Loucy (cell line): ENCODE data around the gene ADAMTS12.

Source experiments
- H2AFZ ChIP-seq: fragments of 200-600 bp; sonication (generic); 2 replicates; pipeline ENCODE4 v1.6.0; 2016; ENCODE audit warnings: antibody characterized with exemption, mild to moderate bottlenecking, low read length, moderate library complexity
- H3F3A ChIP-seq: fragments of 200-600 bp; 2 replicates; pipeline ENCODE4 v1.6.0; 2016; ENCODE audit warnings: antibody characterized with exemption, low read depth, mild to moderate bottlenecking
- H3K27me3 ChIP-seq: fragments of 200-600 bp; sonication (generic); 2 replicates; pipeline ENCODE4 v1.6.1; 2014; ENCODE audit warnings: low read length, mild to moderate bottlenecking; ENCODE audit not compliant: insufficient read depth, poor library complexity, severe bottlenecking
- H3K36me3 ChIP-seq: fragments of 200-600 bp; sonication (generic); 2 replicates; pipeline ENCODE4 v1.6.1; 2016; ENCODE audit warnings: low read length; ENCODE audit not compliant: insufficient read depth
- H3K4me1 ChIP-seq: fragments of 200-600 bp; sonication (generic); 2 replicates; pipeline ENCODE4 v1.5.1; 2014; ENCODE audit warnings: low read length, mild to moderate bottlenecking; ENCODE audit not compliant: insufficient read depth, poor library complexity, severe bottlenecking
- H3K4me2 ChIP-seq: fragments of 200-600 bp; sonication (generic); 2 replicates; pipeline ENCODE4 v1.6.0; 2014; ENCODE audit warnings: antibody characterized with exemption, low read length, low read depth, mild to moderate bottlenecking; ENCODE audit not compliant: poor library complexity, severe bottlenecking
- H3K4me3 ChIP-seq: fragments of 200-600 bp; sonication (generic); 2 replicates; pipeline ENCODE4 v1.5.1; 2014; ENCODE audit warnings: low read length, mild to moderate bottlenecking, mixed read lengths; ENCODE audit not compliant: poor library complexity, severe bottlenecking
- H3K79me2 ChIP-seq: fragments of 200-600 bp; sonication (generic); 2 replicates; pipeline ENCODE4 v1.6.1; 2014; ENCODE audit warnings: low read length; ENCODE audit not compliant: insufficient read depth
- H3K9ac ChIP-seq: fragments of 200-600 bp; sonication (generic); 2 replicates; pipeline ENCODE4 v1.6.0; 2014; ENCODE audit warnings: mild to moderate bottlenecking, low read depth, low read length, moderate library complexity; ENCODE audit not compliant: poor library complexity, severe bottlenecking
- H3K9me2 ChIP-seq: fragments of 200-600 bp; sonication (generic); replicated peaks from 2 replicates; pipeline ENCODE4 v1.6.1; 2016; ENCODE audit warnings: low read depth, low read length, mixed read lengths
- H3K9me3 ChIP-seq: fragments of 200-600 bp; sonication (generic); 2 replicates; pipeline ENCODE4 v1.6.1; 2014; ENCODE audit warnings: mild to moderate bottlenecking, antibody characterized with exemption, low read length, low read depth; ENCODE audit not compliant: insufficient read depth
- H4K20me1 ChIP-seq: fragments of 200-600 bp; sonication (generic); 2 replicates; pipeline ENCODE4 v1.6.0; 2014; ENCODE audit warnings: antibody characterized with exemption, low read length, mild to moderate bottlenecking; ENCODE audit not compliant: insufficient read depth, poor library complexity, severe bottlenecking
- EZH2phosphoT487 ChIP-seq: fragments of 200-600 bp; IDR thresholded peaks from 2 replicates; pipeline ENCODE4 v1.6.1; 2018; ENCODE audit warnings: antibody characterized with exemption, mild to moderate bottlenecking, moderate library complexity, borderline replicate concordance
- TF ChIP-seq, protein P1 (sequence below): fragments of 200-600 bp; sonication (generic); conservative IDR thresholded peaks from 2 replicates; pipeline ENCODE4 v1.5.1; 2014; ENCODE audit warnings: mild to moderate bottlenecking, antibody characterized with exemption, low read length

Gene ADAMTS12

DNA sequence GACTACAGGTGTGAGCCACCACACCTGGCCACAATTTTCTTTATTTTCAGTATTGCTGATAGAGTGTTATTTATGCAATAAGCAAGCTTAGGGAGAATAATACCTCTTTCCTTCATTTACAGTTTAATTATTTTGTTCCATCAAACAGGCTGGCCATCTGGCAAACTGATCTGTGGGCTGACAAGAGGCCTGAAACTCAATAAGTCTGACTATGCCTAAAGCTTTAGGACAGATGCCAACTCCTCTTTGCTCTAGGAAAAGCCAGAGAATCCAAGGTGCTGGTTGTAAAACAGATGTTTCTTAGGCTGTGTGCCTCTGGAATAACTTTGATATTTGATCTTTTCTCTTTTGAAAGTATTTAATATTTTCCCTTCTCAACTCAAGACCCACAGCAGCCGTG lies 352.6 kb downstream of the ADAMTS12 start:
- H3K9ac ChIP-seq, result no peak overlapping the region
- H3K4me3 ChIP-seq, result no peak overlapping the region
- no peaks in the 10 kb centered on the region for H3K36me3 ChIP-seq
- no peaks in the 10 kb centered on the region for H3F3A ChIP-seq
- H2AFZ ChIP-seq, result no peak overlapping the region
- no peaks in the 10 kb centered on the region for H4K20me1 ChIP-seq
- no peaks in the 10 kb centered on the region for H3K79me2 ChIP-seq
- TF ChIP-seq, protein P1, sequence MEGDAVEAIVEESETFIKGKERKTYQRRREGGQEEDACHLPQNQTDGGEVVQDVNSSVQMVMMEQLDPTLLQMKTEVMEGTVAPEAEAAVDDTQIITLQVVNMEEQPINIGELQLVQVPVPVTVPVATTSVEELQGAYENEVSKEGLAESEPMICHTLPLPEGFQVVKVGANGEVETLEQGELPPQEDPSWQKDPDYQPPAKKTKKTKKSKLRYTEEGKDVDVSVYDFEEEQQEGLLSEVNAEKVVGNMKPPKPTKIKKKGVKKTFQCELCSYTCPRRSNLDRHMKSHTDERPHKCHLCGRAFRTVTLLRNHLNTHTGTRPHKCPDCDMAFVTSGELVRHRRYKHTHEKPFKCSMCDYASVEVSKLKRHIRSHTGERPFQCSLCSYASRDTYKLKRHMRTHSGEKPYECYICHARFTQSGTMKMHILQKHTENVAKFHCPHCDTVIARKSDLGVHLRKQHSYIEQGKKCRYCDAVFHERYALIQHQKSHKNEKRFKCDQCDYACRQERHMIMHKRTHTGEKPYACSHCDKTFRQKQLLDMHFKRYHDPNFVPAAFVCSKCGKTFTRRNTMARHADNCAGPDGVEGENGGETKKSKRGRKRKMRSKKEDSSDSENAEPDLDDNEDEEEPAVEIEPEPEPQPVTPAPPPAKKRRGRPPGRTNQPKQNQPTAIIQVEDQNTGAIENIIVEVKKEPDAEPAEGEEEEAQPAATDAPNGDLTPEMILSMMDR, result no peak
- no peak for TF ChIP-seq EZH2phosphoT487
- H3K27me3 ChIP-seq, result no peaks in the 10 kb centered on the region
- H3K4me2 ChIP-seq, result no peak overlapping the region
- no peaks in the 10 kb centered on the region for H3K9me3 ChIP-seq
- no peaks in the 10 kb centered on the region for H3K9me2 ChIP-seq
- no peaks in the 10 kb centered on the region for H3K4me1 ChIP-seq

DNA sequence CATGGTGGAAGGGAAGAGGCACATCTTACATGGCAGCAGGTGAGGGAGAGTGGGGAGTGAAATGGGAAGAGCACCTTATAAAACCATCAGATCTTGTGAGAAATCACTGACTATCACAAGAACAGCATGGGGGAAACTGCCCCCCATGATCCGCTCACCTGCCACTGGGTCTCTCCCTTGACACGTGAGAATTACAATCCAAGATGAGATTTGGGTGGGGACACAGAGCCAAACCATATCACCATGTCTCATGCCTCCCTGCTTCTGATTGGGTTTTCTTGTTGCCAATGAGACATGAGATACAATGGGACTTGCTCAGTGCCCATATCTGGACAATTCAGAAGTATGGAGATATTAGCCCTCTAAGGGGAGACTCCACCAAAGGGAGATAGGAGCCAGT lies 353.6 kb downstream of the ADAMTS12 start:
- H3K36me3 ChIP-seq, result no peaks in the 10 kb centered on the region
- H3K4me2 ChIP-seq, result no peak overlapping the region
- H3K9me2 ChIP-seq, result no peaks in the 10 kb centered on the region
- H3K4me1 ChIP-seq, result no peaks in the 10 kb centered on the region
- H3F3A ChIP-seq, result no peaks in the 10 kb centered on the region
- TF ChIP-seq EZH2phosphoT487, result no peak
- TF ChIP-seq, protein P1, result no peak
- H3K79me2 ChIP-seq, result no peaks in the 10 kb centered on the region
- H3K27me3 ChIP-seq, result no peaks in the 10 kb centered on the region
- H3K9me3 ChIP-seq, result no peaks in the 10 kb centered on the region
- H2AFZ ChIP-seq, result no peak overlapping the region
- no peak overlapping the region for H3K9ac ChIP-seq
- no peaks in the 10 kb centered on the region for H4K20me1 ChIP-seq
- H3K4me3 ChIP-seq, result no peak overlapping the region

DNA sequence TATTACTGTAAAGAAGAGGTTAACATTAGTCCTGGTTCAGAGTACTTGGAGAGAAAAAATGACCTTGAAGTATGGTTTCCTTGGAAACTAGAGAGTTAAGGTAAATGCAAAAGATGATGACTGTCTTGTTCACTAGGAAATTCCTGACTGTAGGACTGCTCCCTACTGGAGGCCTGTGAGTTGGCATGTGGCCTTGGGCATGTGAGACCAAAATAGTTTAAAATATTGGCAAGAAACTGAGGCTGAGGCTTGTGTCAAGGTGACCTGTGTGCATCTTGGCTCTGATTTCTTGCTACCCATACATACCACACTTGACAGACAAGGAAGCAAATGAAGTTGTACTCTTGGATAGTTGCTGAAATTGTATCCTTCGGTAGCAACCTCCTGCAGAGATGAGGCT lies 354.6 kb downstream of the ADAMTS12 start:
- H3F3A ChIP-seq, result no peaks in the 10 kb centered on the region
- TF ChIP-seq, protein P1, result no peak
- no peak for TF ChIP-seq EZH2phosphoT487
- no peaks in the 10 kb centered on the region for H3K4me1 ChIP-seq
- no peaks in the 10 kb centered on the region for H3K9me2 ChIP-seq
- no peaks in the 10 kb centered on the region for H4K20me1 ChIP-seq
- no peak overlapping the region for H3K4me3 ChIP-seq
- no peaks in the 10 kb centered on the region for H3K9me3 ChIP-seq
- H3K9ac ChIP-seq, result no peak overlapping the region
- H2AFZ ChIP-seq, result no peak overlapping the region
- no peaks in the 10 kb centered on the region for H3K27me3 ChIP-seq
- no peak overlapping the region for H3K4me2 ChIP-seq
- no peaks in the 10 kb centered on the region for H3K36me3 ChIP-seq
- H3K79me2 ChIP-seq, result no peaks in the 10 kb centered on the region
